Memory B cell (primary cell): ENCODE measurements around the gene HS3ST5.
"Not testable (repeated sequence)": the region's sequence is repeated elsewhere in the genome, so short reads cannot be mapped to it uniquely, and the experiment has no call there.

Source experiments
- ATAC-seq: fragments of 150-1000 bp; cut with Tn5 transposase; 2 replicates; pipeline ENCODE4 v1.10.0; 2021; ENCODE audit warnings: low read depth, mild to moderate bottlenecking, moderate library complexity
- DNase-seq, 2 donors: peaks; one replicate each; pipeline ENCODE4 v3.0.0; 2022; ENCODE audit warnings: low spot score in 2 of 2
- H3K27ac Mint-ChIP-seq: one replicate; pipeline ENCODE4 v1.8.0; 2022; ENCODE audit warnings: mild to moderate bottlenecking, moderate library complexity, mixed read lengths
- H3K27me3 Mint-ChIP-seq: one replicate; pipeline ENCODE4 v1.8.0; 2022; ENCODE audit warnings: mixed read lengths
- H3K36me3 Mint-ChIP-seq: one replicate; pipeline ENCODE4 v1.8.0; 2022; ENCODE audit warnings: mild to moderate bottlenecking, mixed read lengths
- H3K4me1 Mint-ChIP-seq: one replicate; pipeline ENCODE4 v1.8.0; 2022; ENCODE audit warnings: mixed read lengths
- H3K4me3 Mint-ChIP-seq: one replicate; pipeline ENCODE4 v1.8.0; 2022; ENCODE audit warnings: mild to moderate bottlenecking, moderate library complexity, mixed read lengths
- H3K9me3 Mint-ChIP-seq: one replicate; pipeline ENCODE4 v1.8.0; 2022; ENCODE audit warnings: mixed read lengths

HS3ST5 gene

DNA sequence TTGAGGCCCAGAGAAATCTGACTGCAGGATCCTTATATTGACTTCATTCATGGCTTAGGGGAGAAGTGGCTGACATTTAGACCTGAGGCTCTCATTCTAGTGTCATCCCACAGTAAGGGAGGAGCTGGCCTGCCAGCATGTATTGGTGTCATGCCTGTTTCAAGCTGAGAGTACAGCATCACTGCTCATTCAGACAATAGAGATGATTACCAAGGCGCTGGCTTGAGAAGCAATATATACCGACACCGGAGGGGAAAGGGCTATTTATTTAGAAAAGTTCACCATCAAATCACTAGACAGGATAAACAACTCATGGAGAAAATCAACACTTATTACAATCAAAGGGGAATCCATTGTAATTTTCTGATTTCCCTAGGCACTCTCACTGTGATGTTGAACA lies 287.5 kb downstream of the HS3ST5 start:
- no peaks in the 10 kb centered on the region for H3K9me3 Mint-ChIP-seq
- DNase-seq (no peak), ATAC-seq (no peak)
- H3K4me3 Mint-ChIP-seq = no peak overlapping the region
- H3K27me3 Mint-ChIP-seq = no peaks in the 10 kb centered on the region
- no peak overlapping the region for H3K27ac Mint-ChIP-seq
- no peaks in the 10 kb centered on the region for H3K36me3 Mint-ChIP-seq
- no peaks in the 10 kb centered on the region for H3K4me1 Mint-ChIP-seq

DNA sequence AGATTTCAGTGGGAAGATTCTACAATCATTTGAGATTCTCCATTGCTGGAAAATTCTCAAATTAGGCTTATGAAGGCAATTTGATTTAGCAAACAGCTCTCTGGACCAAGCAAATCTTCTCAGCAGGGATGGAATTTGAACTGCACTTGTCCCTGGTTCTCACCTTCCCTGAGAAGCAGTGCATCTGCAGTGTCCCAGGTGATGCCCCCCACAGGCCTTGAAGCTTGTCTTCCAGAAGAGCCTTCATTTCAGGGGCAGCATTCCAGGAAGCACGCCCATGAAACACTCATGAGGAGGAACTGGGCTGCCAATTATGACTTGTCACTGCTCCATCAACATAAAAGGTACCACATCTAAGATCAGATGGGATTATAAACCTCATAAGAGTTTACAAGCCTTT lies 289.0 kb downstream of the HS3ST5 start:
- no peak overlapping the region for H3K4me3 Mint-ChIP-seq
- H3K4me1 Mint-ChIP-seq = no peaks in the 10 kb centered on the region
- no peak overlapping the region for H3K27ac Mint-ChIP-seq
- H3K9me3 Mint-ChIP-seq = no peaks in the 10 kb centered on the region
- H3K36me3 Mint-ChIP-seq = no peaks in the 10 kb centered on the region
- H3K27me3 Mint-ChIP-seq = no peaks in the 10 kb centered on the region
- DNase-seq (no peak), ATAC-seq (no peak)

GRCh38 chr6:114052141-114052540 lies 290.7 kb downstream of the HS3ST5 start:
- Mint-ChIP-seq H3K27me3 (no peaks in the 10 kb centered on the region), H3K4me3 (no peak overlapping the region), H3K9me3 (peaks cover 2% of the 10 kb centered on the region), H3K4me1 (no peaks in the 10 kb centered on the region), H3K36me3 (no peaks in the 10 kb centered on the region), H3K27ac (no peak overlapping the region)
- ATAC-seq (no peak), DNase-seq (no peak)

GRCh38 chr6:114051031-114051430 lies 291.8 kb downstream of the HS3ST5 start:
- no peak overlapping the region for H3K4me3 Mint-ChIP-seq
- ATAC-seq = no peak
- DNase-seq = no peak
- H3K27ac Mint-ChIP-seq = no peak overlapping the region
- no peaks in the 10 kb centered on the region for H3K36me3 Mint-ChIP-seq
- H3K4me1 Mint-ChIP-seq = no peaks in the 10 kb centered on the region
- no peaks in the 10 kb centered on the region for H3K27me3 Mint-ChIP-seq
- H3K9me3 Mint-ChIP-seq = peaks cover 2% of the 10 kb centered on the region

- H3K9me3 Mint-ChIP-seq = peaks cover 2% of the 10 kb centered on the region
- peaks cover 1% of the 10 kb centered on the region for H3K27me3 Mint-ChIP-seq
- ATAC-seq (no peak), DNase-seq (no peak)
- H3K36me3 Mint-ChIP-seq = no peaks in the 10 kb centered on the region
- H3K4me3 Mint-ChIP-seq = no peak overlapping the region
- H3K27ac Mint-ChIP-seq = no peak overlapping the region
- no peaks in the 10 kb centered on the region for H3K4me1 Mint-ChIP-seq
These were observed 293.4 kb downstream of the HS3ST5 start for GRCh38 chr6:114049367-114049966.

DNA sequence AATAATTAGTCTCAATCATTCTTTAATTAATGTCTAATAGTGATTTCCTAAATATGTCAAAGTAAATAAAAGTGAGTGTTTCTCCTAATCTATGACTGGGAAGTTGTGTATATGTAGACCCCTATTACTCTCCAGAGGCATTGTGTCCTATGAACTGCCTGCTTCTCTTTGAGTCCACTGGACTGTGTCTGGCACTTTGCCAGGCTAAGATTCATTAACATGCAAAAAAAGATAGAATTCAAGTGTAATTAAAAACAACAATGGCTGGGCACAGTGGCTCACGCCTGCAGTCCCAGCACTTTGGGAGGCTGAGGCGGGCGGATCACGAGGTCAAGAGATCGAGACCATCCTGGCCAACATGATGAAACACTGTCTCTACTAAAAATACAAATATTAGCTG lies 298.3 kb downstream of the HS3ST5 start:
- H3K4me3 Mint-ChIP-seq, H3K9me3 Mint-ChIP-seq, H3K36me3 Mint-ChIP-seq, ATAC-seq, H3K27me3 Mint-ChIP-seq, H3K4me1 Mint-ChIP-seq, H3K27ac Mint-ChIP-seq, DNase-seq: not testable (repeated sequence)

GRCh38 chr6:114042267-114043016 lies 300.4 kb downstream of the HS3ST5 start:
- no peak for ATAC-seq
- Mint-ChIP-seq H3K27ac (no peak overlapping the region), H3K36me3 (no peaks in the 10 kb centered on the region), H3K4me1 (no peaks in the 10 kb centered on the region), H3K4me3 (no peak overlapping the region), H3K9me3 (no peaks in the 10 kb centered on the region), H3K27me3 (peaks cover 2% of the 10 kb centered on the region)
- DNase-seq = no peak

DNA sequence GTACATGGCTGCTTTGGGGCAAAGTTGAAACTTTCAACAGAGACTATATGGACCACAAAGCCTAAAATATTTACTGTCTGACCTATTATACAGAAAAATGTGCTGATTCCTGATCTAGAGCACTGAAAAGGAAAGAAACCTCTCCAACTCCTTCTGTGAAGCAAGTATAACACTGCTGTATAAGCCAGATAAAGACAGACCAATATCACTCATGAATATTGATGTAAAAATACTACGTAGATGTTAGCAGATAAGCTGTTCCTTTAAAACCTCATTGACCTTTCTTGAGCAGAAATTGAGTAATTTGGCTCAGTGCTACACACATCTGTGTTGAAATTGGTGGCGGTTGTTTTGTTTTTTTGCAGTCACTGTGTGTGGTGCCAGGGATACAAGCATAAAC lies 302.0 kb downstream of the HS3ST5 start:
- DNase-seq = no peak
- no peaks in the 10 kb centered on the region for H3K9me3 Mint-ChIP-seq
- H3K27me3 Mint-ChIP-seq = peaks cover 2% of the 10 kb centered on the region
- H3K4me1 Mint-ChIP-seq = no peaks in the 10 kb centered on the region
- H3K36me3 Mint-ChIP-seq = no peaks in the 10 kb centered on the region
- H3K4me3 Mint-ChIP-seq = no peak overlapping the region
- no peak overlapping the region for H3K27ac Mint-ChIP-seq
- no peak for ATAC-seq

- no peak for ATAC-seq
These were observed 303.0 kb downstream of the HS3ST5 start for GRCh38 chr6:114039841-114040240.

GRCh38 chr6:114033606-114034005 lies 309.2 kb downstream of the HS3ST5 start:
- H3K27me3 Mint-ChIP-seq = peaks cover 5% of the 10 kb centered on the region
- H3K9me3 Mint-ChIP-seq = peaks cover 5% of the 10 kb centered on the region
- H3K4me1 Mint-ChIP-seq = no peaks in the 10 kb centered on the region
- H3K4me3 Mint-ChIP-seq = no peak overlapping the region
- H3K36me3 Mint-ChIP-seq = no peaks in the 10 kb centered on the region
- H3K27ac Mint-ChIP-seq = no peak overlapping the region
- ATAC-seq (no peak), DNase-seq (no peak)

More at GRCh38 chr6:114039841-114040240, 303.0 kb downstream of the HS3ST5 start:
- no peaks in the 10 kb centered on the region for H3K36me3 Mint-ChIP-seq
- H3K4me3 Mint-ChIP-seq = no peak overlapping the region
- DNase-seq = no peak
- peaks cover 2% of the 10 kb centered on the region for H3K27me3 Mint-ChIP-seq
- H3K9me3 Mint-ChIP-seq = peaks cover 3% of the 10 kb centered on the region
- no peaks in the 10 kb centered on the region for H3K4me1 Mint-ChIP-seq
- no peak overlapping the region for H3K27ac Mint-ChIP-seq

DNA sequence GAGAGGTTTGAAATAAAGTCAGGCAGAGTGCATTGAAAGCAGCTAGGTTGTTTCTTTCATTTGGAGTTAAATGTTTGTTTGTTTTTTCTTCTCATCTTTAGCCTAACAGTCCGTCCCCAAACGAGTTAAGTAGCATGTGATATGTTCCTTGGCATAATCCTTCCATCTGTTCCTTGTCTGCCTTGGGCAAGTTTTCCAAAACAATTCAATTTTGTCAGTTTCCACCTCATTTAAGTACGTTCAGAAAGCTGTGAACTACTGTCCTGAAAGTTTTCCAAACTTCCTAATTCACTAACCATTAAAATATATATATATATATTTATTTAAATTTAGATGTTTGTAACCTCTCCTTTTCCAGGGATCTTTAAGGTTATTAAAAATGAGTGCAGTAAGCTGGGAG lies 310.1 kb downstream of the HS3ST5 start:
- DNase-seq (no peak), ATAC-seq (no peak)
- no peaks in the 10 kb centered on the region for H3K4me1 Mint-ChIP-seq
- no peak overlapping the region for H3K4me3 Mint-ChIP-seq
- H3K27ac Mint-ChIP-seq = no peak overlapping the region
- H3K9me3 Mint-ChIP-seq = peaks cover 5% of the 10 kb centered on the region
- peaks cover 5% of the 10 kb centered on the region for H3K27me3 Mint-ChIP-seq
- H3K36me3 Mint-ChIP-seq = no peaks in the 10 kb centered on the region

GRCh38 chr6:114030767-114031166 lies 312.1 kb downstream of the HS3ST5 start:
- Mint-ChIP-seq H3K27ac (no peak overlapping the region), H3K9me3 (peaks cover 5% of the 10 kb centered on the region), H3K4me1 (no peaks in the 10 kb centered on the region), H3K4me3 (no peak overlapping the region), H3K36me3 (no peaks in the 10 kb centered on the region), H3K27me3 (peaks cover 7% of the 10 kb centered on the region)
- ATAC-seq (no peak), DNase-seq (no peak)

- H3K4me1 Mint-ChIP-seq = no peaks in the 10 kb centered on the region
- ATAC-seq (no peak), DNase-seq (no peak)
- H3K27me3 Mint-ChIP-seq = peaks cover 2% of the 10 kb centered on the region
- H3K27ac Mint-ChIP-seq = no peak overlapping the region
- H3K4me3 Mint-ChIP-seq = no peak overlapping the region
- H3K9me3 Mint-ChIP-seq = no peaks in the 10 kb centered on the region
- H3K36me3 Mint-ChIP-seq = no peaks in the 10 kb centered on the region
These were observed 318.1 kb downstream of the HS3ST5 start for GRCh38 chr6:114024746-114025145.

DNA sequence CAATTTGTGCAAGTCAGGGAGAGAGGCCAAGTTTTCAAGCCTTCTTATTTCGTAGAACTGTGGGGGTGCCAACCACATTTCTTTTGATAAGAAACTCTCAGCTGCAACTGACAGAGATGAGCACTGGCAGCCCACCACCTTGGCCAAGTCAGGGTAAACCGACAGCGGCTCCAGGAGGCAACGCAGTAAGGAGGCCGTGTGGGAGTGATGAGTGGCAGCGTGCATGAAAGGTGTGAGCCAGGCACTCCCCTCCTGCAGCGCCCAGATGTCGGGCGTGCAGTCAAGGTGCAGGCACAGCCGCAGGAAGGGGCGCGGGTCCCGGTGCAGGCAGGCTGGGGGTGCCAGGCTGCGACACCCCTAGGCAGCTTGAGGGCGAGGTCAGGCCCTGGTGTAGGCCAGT lies 322.6 kb downstream of the HS3ST5 start:
- DNase-seq (no peak), ATAC-seq (no peak)
- H3K27ac Mint-ChIP-seq = no peak overlapping the region
- no peak overlapping the region for H3K4me3 Mint-ChIP-seq
- no peaks in the 10 kb centered on the region for H3K36me3 Mint-ChIP-seq
- no peaks in the 10 kb centered on the region for H3K9me3 Mint-ChIP-seq
- H3K27me3 Mint-ChIP-seq = peaks cover 9% of the 10 kb centered on the region
- H3K4me1 Mint-ChIP-seq = no peaks in the 10 kb centered on the region

DNA sequence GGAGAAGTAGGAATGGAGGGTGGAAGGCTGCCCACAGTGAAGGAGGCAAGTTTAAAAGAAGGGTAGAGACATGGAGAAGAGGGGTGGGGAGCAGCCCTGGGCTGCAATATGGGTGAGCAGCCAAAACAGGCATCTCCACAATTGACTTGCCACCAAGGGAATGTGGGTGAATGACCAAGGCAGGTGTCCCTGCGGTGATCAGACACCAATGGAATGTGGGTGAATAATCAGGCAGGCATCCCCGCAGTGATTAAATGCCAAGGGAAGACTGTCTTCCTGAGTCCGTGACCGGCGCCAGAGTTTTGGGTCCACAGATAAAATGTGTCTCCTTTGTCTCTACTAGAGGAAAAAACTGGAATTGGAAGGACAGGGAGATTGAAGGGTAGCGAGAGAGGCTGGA lies 325.7 kb downstream of the HS3ST5 start:
- H3K4me3 Mint-ChIP-seq, H3K27me3 Mint-ChIP-seq: not testable (repeated sequence)

More for the DNA sequence above, 325.7 kb downstream of the HS3ST5 start:
- ATAC-seq, H3K36me3 Mint-ChIP-seq, H3K27ac Mint-ChIP-seq, DNase-seq, H3K4me1 Mint-ChIP-seq, H3K9me3 Mint-ChIP-seq: not testable (repeated sequence)
